Adrenal gland (tissue), 12 donors: ENCODE data around the gene PLRG1. TPM values are rescaled to one million over a fixed set of nuclear protein-coding genes. Genes with fewer than 3 reads are reported as not detected.

Source experiments
- DNase-seq, 7 donors: peaks; one replicate each; pipeline ENCODE4 v3.0.0-alpha.2; 2019 to 2020
- H3K27ac ChIP-seq, 5 donors: fragments of 200-600 bp; sonication (generic) in 4 of 5; 1 replicate in 3 of 5; 2 replicates in 2 of 5; pipeline versions ENCODE4 v1.5.1 to v1.8.0; 2016 to 2020; ENCODE audit warnings: mild to moderate bottlenecking in 1 of 5
- H3K27me3 ChIP-seq: fragments of 200-600 bp; 2 replicates; pipeline ENCODE4 v1.8.0; 2021
- H3K36me3 ChIP-seq, 2 donors: fragments of 200-600 bp; replicated peaks in 1 of 2; 1 replicate in 1 of 2; 2 replicates in 1 of 2; pipeline versions ENCODE4 v1.5.1 to v1.8.0; 2018 to 2022
- H3K4me1 ChIP-seq, 2 donors: fragments of 200-600 bp; replicated peaks in 1 of 2; 1 replicate in 1 of 2; 2 replicates in 1 of 2; pipeline versions ENCODE4 v1.5.1 to v1.8.0; 2018 to 2021
- H3K4me3 ChIP-seq, 4 donors: fragments of 200-600 bp; sonication (generic) in 3 of 4; one replicate each; pipeline ENCODE4 v1.5.1; 2016 to 2018
- H3K9me3 ChIP-seq, 3 donors: fragments of 200-600 bp; sonication (generic) in 1 of 3; replicated peaks in 1 of 3; 1 replicate in 2 of 3; 2 replicates in 1 of 3; pipeline versions ENCODE4 v1.5.1 to v1.8.0; 2016 to 2021
- POLR2A ChIP-seq, 2 donors: fragments of 450-650 bp; IDR thresholded peaks; one replicate each; pipeline ENCODE4 v1.6.1; 2017; ENCODE audit warnings: antibody characterized with exemption in 2 of 2, mild to moderate bottlenecking in 2 of 2, moderate library complexity in 1 of 2
- WGBS, 4 donors: extraction: QIAGEN DNeasy Blood & Tissue Kit in 2 of 4; methylation state at CpG; one replicate each; pipeline versions ENCODE4 v1.1.5 to v1.1.7; 2013 to 2017; 5-methylcytosine and 5-hydroxymethylcytosine counted together
- intact Hi-C, 2 donors: fragments of 100-400 bp; cut with DNase I; formaldehyde crosslinking; loops; one replicate each; pipeline versions ENCODE4 v1.14.1 to v1.15.0; 2022 to 2023
- polyA plus RNA-seq, 3 donors: library from polyadenylated mRNA; stranded (reverse); fragments of 200-250 nt in 2 of 3; fragments of 350-450 nt in 1 of 3; fragmentation: Illumina TruSeq in 1 of 3; extraction: RNeasy Lipid Tissue Mini Kit (QIAGEN cat#74804) in 1 of 3; gene quantifications; one replicate each; pipeline ENCODE4 v1.2.3, GENCODE V29; 2013 to 2014
- small RNA-seq, 2 donors: library from RNA; depleted of rRNA; stranded (forward); fragments of <200 nt; gene quantifications; one replicate each; pipeline ENCODE3, GENCODE V24; 2016
- total RNA-seq, 9 donors: library from RNA; depleted of rRNA in 4 of 9; stranded (reverse); fragments of >200 nt in 4 of 9; fragments of 120-200 nt in 1 of 9; fragmentation: NEBNext Ultra II Directional in 1 of 9; extraction: Animal tissue kit (Norgen Biotek cat#: 25700) in 1 of 9; gene quantifications; one replicate each; pipeline versions ENCODE4 v1.1.0 to v1.2.4, GENCODE V29; 2013 to 2023
- TF ChIP-seq, protein P1 (sequence below), 6 experiments: fragments of 450-650 bp in 4 of 6; fragments of 200-600 bp in 2 of 6; sonication (generic) in 1 of 6; IDR thresholded peaks; 1 replicate in 5 of 6; 2 replicates in 1 of 6; pipeline versions ENCODE4 v1.5.1 to v1.8.0; 2016 to 2021; ENCODE audit warnings: antibody characterized with exemption in 6 of 6, mild to moderate bottlenecking in 2 of 6, moderate library complexity in 1 of 6
- donor health status: healthy with polysubstance abuse.
- donor health status: Bipolar disorder and iron deficiency.
- donor health status: DM: yes; HTN: yes; CAD: no.
- donor health status: DM: no; HTN: no; CAD: no.
- donor health status: DM: no; HTN: no; CAD: no.
- donor health status: DM: yes; HTN: yes; CAD: no.

Gene PLRG1
- total and polyA plus RNA-seq, 12 donors: 37.2 to 71.4 (median 54.3) TPM

- TF ChIP-seq, protein P1, sequence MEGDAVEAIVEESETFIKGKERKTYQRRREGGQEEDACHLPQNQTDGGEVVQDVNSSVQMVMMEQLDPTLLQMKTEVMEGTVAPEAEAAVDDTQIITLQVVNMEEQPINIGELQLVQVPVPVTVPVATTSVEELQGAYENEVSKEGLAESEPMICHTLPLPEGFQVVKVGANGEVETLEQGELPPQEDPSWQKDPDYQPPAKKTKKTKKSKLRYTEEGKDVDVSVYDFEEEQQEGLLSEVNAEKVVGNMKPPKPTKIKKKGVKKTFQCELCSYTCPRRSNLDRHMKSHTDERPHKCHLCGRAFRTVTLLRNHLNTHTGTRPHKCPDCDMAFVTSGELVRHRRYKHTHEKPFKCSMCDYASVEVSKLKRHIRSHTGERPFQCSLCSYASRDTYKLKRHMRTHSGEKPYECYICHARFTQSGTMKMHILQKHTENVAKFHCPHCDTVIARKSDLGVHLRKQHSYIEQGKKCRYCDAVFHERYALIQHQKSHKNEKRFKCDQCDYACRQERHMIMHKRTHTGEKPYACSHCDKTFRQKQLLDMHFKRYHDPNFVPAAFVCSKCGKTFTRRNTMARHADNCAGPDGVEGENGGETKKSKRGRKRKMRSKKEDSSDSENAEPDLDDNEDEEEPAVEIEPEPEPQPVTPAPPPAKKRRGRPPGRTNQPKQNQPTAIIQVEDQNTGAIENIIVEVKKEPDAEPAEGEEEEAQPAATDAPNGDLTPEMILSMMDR (IDR thresholded peaks at IDR 0.05): no peak
- no peak for TF ChIP-seq POLR2A (IDR thresholded peaks at IDR 0.05)
- no peak for DNase-seq
- H3K9me3 ChIP-seq: no peaks in the 10 kb centered on the region
- intact Hi-C loops: no loop called here
- no peak overlapping the region for H3K4me3 ChIP-seq
- 37 to 59% (median 44%) methylated on average over 4 of the region's 4 CpGs for WGBS, 4 donors
- H3K4me1 ChIP-seq: peaks cover 0 to 1% of the 10 kb centered on the region in 2 donors
- H3K27ac ChIP-seq: no peak overlapping the region
- no peaks in the 10 kb centered on the region for H3K36me3 ChIP-seq
- H3K27me3 ChIP-seq: peaks cover 10% of the 10 kb centered on the region
Measured at GRCh38 chr4:154485127-154485773, 65.0 kb downstream of the PLRG1 start.

Small RNA genes lying within 50 kb of the gene (small RNA-seq; reads per million reads assigned to genes)
- gene RNU6-1285P: 0 reads per million in 2 donors

Other genes with a start within 250 kb of the PLRG1 start
- gene DCHS2, start 58.6 kb downstream of the PLRG1 start, total RNA-seq: 1 to 10 TPM in 3 of 9 donors, under 1 TPM in 5, not detected in 1; 0.06 to 3.3 (median 0.50) TPM
- gene DCHS2, start 58.6 kb downstream of the PLRG1 start, polyA plus RNA-seq: 1 to 10 TPM in 2 of 3 donors, under 1 TPM in 1; 0.27 to 1.2 (median 1.0) TPM
- 1 to 10 TPM in 2 of 9 donors, under 1 TPM in 3, not detected in 4; 0.11 to 4.8 (median 0.81) TPM for gene FGB, start 12.6 kb upstream of the PLRG1 start, total RNA-seq
- gene FGB, start 12.6 kb upstream of the PLRG1 start, polyA plus RNA-seq: 1 to 10 TPM in 2 of 3 donors, not detected in 1; 1.4 to 8.8 TPM
- gene FGA, start 40.3 kb upstream of the PLRG1 start, total RNA-seq: 1 to 10 TPM in 2 of 9 donors, under 1 TPM in 4, not detected in 3; 0.14 to 4.9 (median 0.75) TPM
- 1 to 10 TPM in 1 of 3 donors, under 1 TPM in 2; 0.03 to 4.6 (median 0.72) TPM for gene FGA, start 40.3 kb upstream of the PLRG1 start, polyA plus RNA-seq
- gene FGG, start 62.3 kb upstream of the PLRG1 start, total RNA-seq: 10 to 100 TPM in 6 of 9 donors, 1 to 10 TPM in 2, not detected in 1; 5.7 to 71.2 (median 16.6) TPM
- 10 to 100 TPM in 1 of 3 donors, 1 to 10 TPM in 2; 1.7 to 11.2 (median 3.1) TPM for gene FGG, start 62.3 kb upstream of the PLRG1 start, polyA plus RNA-seq
- gene LRAT, start 193.6 kb upstream of the PLRG1 start, total RNA-seq: under 1 TPM in 7 of 9 donors, not detected in 2; 0.09 to 0.18 (median 0.14) TPM
- under 1 TPM in 2 of 3 donors, not detected in 1; 0.03 to 0.08 TPM for gene LRAT, start 193.6 kb upstream of the PLRG1 start, polyA plus RNA-seq
- under 1 TPM in 1 of 9 donors, not detected in 8; 0.08 TPM for gene RBM46, start 230.9 kb upstream of the PLRG1 start, total RNA-seq
- gene RBM46, start 230.9 kb upstream of the PLRG1 start, polyA plus RNA-seq: under 1 TPM in 1 of 3 donors, not detected in 2; 0.05 TPM